HG02973 (cell line): ENCODE results near the gene DUSP3.
"Not testable (repeated sequence)": the region's sequence is repeated elsewhere in the genome, so short reads cannot be mapped to it uniquely, and the experiment has no call there.

Source experiments
- ATAC-seq: cut with Tn5 transposase; IDR thresholded peaks from one replicate; pipeline ENCODE4 v1.9.1; 2021; ENCODE audit warnings: moderate library complexity; ENCODE audit not compliant: unreplicated experiment

Gene DUSP3

GRCh38 chr17:43803758-43804157 lies 25.0 kb upstream of the DUSP3 start:
- ATAC-seq = no peak

GRCh38 chr17:43801844-43802243 lies 23.1 kb upstream of the DUSP3 start:
- no peak for ATAC-seq

GRCh38 chr17:43800736-43801135 lies 22.0 kb upstream of the DUSP3 start:
- no peak for ATAC-seq

GRCh38 chr17:43799047-43799446 lies 20.3 kb upstream of the DUSP3 start:
- ATAC-seq = no peak

- not testable (repeated sequence) for ATAC-seq
Measured at GRCh38 chr17:43798024-43798423, 19.2 kb upstream of the DUSP3 start.

- not testable (repeated sequence) for ATAC-seq
Measured at GRCh38 chr17:43792668-43793067, 13.9 kb upstream of the DUSP3 start.

- ATAC-seq = no peak
Measured at GRCh38 chr17:43791589-43791988, 12.8 kb upstream of the DUSP3 start.

- ATAC-seq = no peak
Measured at GRCh38 chr17:43790311-43790940, 11.6 kb upstream of the DUSP3 start.

GRCh38 chr17:43789482-43789881 lies 10.7 kb upstream of the DUSP3 start:
- ATAC-seq = no peak

GRCh38 chr17:43788540-43788939 lies 9.8 kb upstream of the DUSP3 start:
- ATAC-seq = no peak

GRCh38 chr17:43787728-43788127 lies 9.0 kb upstream of the DUSP3 start:
- no peak for ATAC-seq

GRCh38 chr17:43784628-43785101 lies 5.9 kb upstream of the DUSP3 start:
- ATAC-seq = no peak

GRCh38 chr17:43784068-43784467 lies 5.3 kb upstream of the DUSP3 start:
- no peak for ATAC-seq

GRCh38 chr17:43782913-43783680 lies 4.3 kb upstream of the DUSP3 start:
- no peak for ATAC-seq

GRCh38 chr17:43780135-43780534 lies 1.4 kb upstream of the DUSP3 start, which contains the start of gene CFAP97D1:
CFAP97D1 (plus strand) TSS chr17:43780435; CDS start chr17:43780463, 28 bp downstream.
- no peak for ATAC-seq

- ATAC-seq = no peak
Measured at GRCh38 chr17:43779145-43780125, 658 bp upstream of the DUSP3 start.

- ATAC-seq = no peak
Measured at GRCh38 chr17:43774304-43775250, 4.2 kb downstream of the DUSP3 start.

- ATAC-seq = no peak
Measured at GRCh38 chr17:43772877-43773648, 5.7 kb downstream of the DUSP3 start.

GRCh38 chr17:43771463-43771862 lies 7.3 kb downstream of the DUSP3 start:
- no peak for ATAC-seq
